H1 (cell line): ENCODE data around the gene ANKRD65. TPM values are rescaled to one million over a fixed set of nuclear protein-coding genes. Genes with fewer than 3 reads are reported as not detected.

ENCODE experiments used
- CTCF ChIA-PET: fragments of 300-600 bp; sonication (Branson Sonifier 250); formaldehyde crosslinking; loops from one replicate; lab custom pipeline; 2021; ENCODE audit not compliant: partially characterized antibody; lab: Charles Lee
- POLR2A ChIA-PET: fragments of 300-600 bp; sonication (Branson Sonifier 250); formaldehyde crosslinking; loops from one replicate; lab custom pipeline; 2021; ENCODE audit warnings: inconsistent platforms; ENCODE audit not compliant: partially characterized antibody; lab: Charles Lee
- DNase-seq, 2 experiments: peaks; one replicate each; pipeline versions ENCODE4 v3.0.0 to v3.0.0-alpha.2; 2010 to 2022; ENCODE audit warnings: low spot score in 2 of 2, low read depth in 1 of 2, mixed read lengths in 1 of 2
- FAIRE-seq: peaks from 2 replicates; lab custom pipeline; 2011; peaks lifted over from hg19 to GRCh38; lab: Jason Lieb, UNC
- H2AFZ ChIP-seq: 2 replicates; pipeline ENCODE4 v1.8.1; 2012; ENCODE audit warnings: low read length, inconsistent platforms
- H2AK5ac ChIP-seq: 2 replicates; pipeline ENCODE4 v1.6.1; 2013; ENCODE audit warnings: low read depth, low read length
- H2BK120ac ChIP-seq: replicated peaks from 2 replicates; pipeline ENCODE3; 2013; ENCODE audit warnings: low read depth, low read length, inconsistent platforms
- H2BK12ac ChIP-seq: 2 replicates; pipeline ENCODE4 v1.6.1; 2013; ENCODE audit warnings: low read depth, low read length
- H2BK15ac ChIP-seq: 2 replicates; pipeline ENCODE4 v1.6.1; 2013; ENCODE audit warnings: low read length
- H2BK20ac ChIP-seq: 2 replicates; pipeline ENCODE4 v1.6.1; 2013; ENCODE audit warnings: low read length
- H2BK5ac ChIP-seq: 2 replicates; pipeline ENCODE4 v1.6.1; 2013; ENCODE audit warnings: low read depth, low read length
- H3K14ac ChIP-seq: 2 replicates; pipeline ENCODE4 v1.6.1; 2013; ENCODE audit warnings: inconsistent platforms; ENCODE audit not compliant: insufficient read length
- H3K18ac ChIP-seq: 2 replicates; pipeline ENCODE4 v1.6.1; 2013; ENCODE audit warnings: low read length; ENCODE audit errors: extremely low read depth
- H3K23ac ChIP-seq: 2 replicates; pipeline ENCODE4 v1.6.1; 2013; ENCODE audit warnings: inconsistent platforms; ENCODE audit not compliant: insufficient read length
- H3K23me2 ChIP-seq: 2 replicates; pipeline ENCODE4 v1.6.1; 2013; ENCODE audit warnings: low read depth, low read length
- H3K27ac ChIP-seq: 2 replicates; pipeline ENCODE4 v1.6.1; 2011; ENCODE audit warnings: low read depth, low read length, inconsistent platforms
- H3K27me3 ChIP-seq, 4 experiments: replicated peaks in 1 of 4; 1 replicate in 1 of 4; 2 replicates in 3 of 4; pipeline versions ENCODE4 v1.6.1 to v1.8.1; 2011 to 2013; ENCODE audit warnings: low read length in 3 of 4, mild to moderate bottlenecking in 3 of 4, inconsistent platforms in 2 of 4, mixed read lengths in 2 of 4, moderate library complexity in 1 of 4; ENCODE audit not compliant: control insufficient read depth in 3 of 4, insufficient read depth in 3 of 4; ENCODE audit errors: extremely low read depth in 1 of 4
- H3K36me3 ChIP-seq, 4 experiments: 2 replicates each; pipeline versions ENCODE4 v1.6.1 to v1.8.1; 2011 to 2013; ENCODE audit warnings: mild to moderate bottlenecking in 4 of 4, low read length in 3 of 4, moderate library complexity in 2 of 4, control low read depth in 1 of 4, inconsistent platforms in 1 of 4; ENCODE audit not compliant: insufficient read depth in 4 of 4, control insufficient read depth in 2 of 4
- H3K4ac ChIP-seq: replicated peaks from 2 replicates; pipeline ENCODE3; 2013; ENCODE audit warnings: low read length, low read depth, mixed read lengths, inconsistent platforms; ENCODE audit not compliant: insufficient read length
- H3K4me1 ChIP-seq, 4 experiments: replicated peaks in 1 of 4; 1 replicate in 1 of 4; 2 replicates in 3 of 4; pipeline versions ENCODE4 v1.6.1 to v1.8.1; 2011 to 2013; ENCODE audit warnings: low read length in 3 of 4, inconsistent platforms in 2 of 4, mixed read lengths in 1 of 4; ENCODE audit not compliant: insufficient read depth in 4 of 4, control insufficient read depth in 3 of 4
- H3K4me2 ChIP-seq, 2 experiments: 2 replicates each; pipeline versions ENCODE4 v1.6.1 to v1.8.1; 2011 to 2013; ENCODE audit warnings: low read depth in 2 of 2, low read length in 2 of 2, control low read depth in 1 of 2, inconsistent platforms in 1 of 2, mild to moderate bottlenecking in 1 of 2; ENCODE audit not compliant: insufficient read depth in 1 of 2
- H3K4me3 ChIP-seq, 4 experiments: fragments of 200-600, 300-600 bp in 1 of 4; sonication (generic), shearing (Covaris generic), sonication (Bioruptor Twin) in 1 of 4; 2 replicates each; pipeline versions ENCODE4 v1.5.1 to v1.8.1; 2011 to 2016; ENCODE audit warnings: low read length in 4 of 4, low read depth in 3 of 4, control low read depth in 2 of 4, inconsistent platforms in 2 of 4, mild to moderate bottlenecking in 2 of 4, mixed read lengths in 1 of 4, moderate library complexity in 1 of 4; ENCODE audit not compliant: insufficient read depth in 2 of 4; ENCODE audit errors: extremely low read depth in 1 of 4
- H3K56ac ChIP-seq: replicated peaks from 2 replicates; pipeline ENCODE3; 2013; ENCODE audit warnings: low read depth, mild to moderate bottlenecking, mixed read lengths, low read length, inconsistent platforms; ENCODE audit not compliant: insufficient read length
- H3K79me1 ChIP-seq: 2 replicates; pipeline ENCODE4 v1.6.1; 2013; ENCODE audit warnings: low read depth, low read length, control low read depth
- H3K79me2 ChIP-seq, 2 experiments: 2 replicates each; pipeline versions ENCODE4 v1.6.1 to v1.8.1; 2012 to 2013; ENCODE audit warnings: low read length in 2 of 2, mild to moderate bottlenecking in 2 of 2, inconsistent platforms in 1 of 2; ENCODE audit not compliant: insufficient read depth in 2 of 2, control insufficient read depth in 1 of 2
- H3K9ac ChIP-seq, 4 experiments: replicated peaks in 1 of 4; 1 replicate in 1 of 4; 2 replicates in 3 of 4; pipeline versions ENCODE4 v1.6.1 to v1.8.1; 2011 to 2013; ENCODE audit warnings: low read depth in 3 of 4, low read length in 3 of 4, control low read depth in 2 of 4, mild to moderate bottlenecking in 2 of 4, moderate library complexity in 2 of 4, inconsistent platforms in 1 of 4; ENCODE audit errors: extremely low read depth in 1 of 4
- H3K9me3 ChIP-seq, 2 experiments: 2 replicates each; pipeline versions ENCODE4 v1.6.1 to v1.8.1; 2012 to 2013; ENCODE audit warnings: mild to moderate bottlenecking in 2 of 2, moderate library complexity in 2 of 2, control low read depth in 1 of 2, inconsistent platforms in 1 of 2, low read depth in 1 of 2, low read length in 1 of 2, mixed read lengths in 1 of 2; ENCODE audit not compliant: insufficient read depth in 2 of 2
- H4K20me1 ChIP-seq, 2 experiments: replicated peaks in 1 of 2; 2 replicates each; pipeline versions ENCODE3 to v1.8.1; 2011 to 2013; ENCODE audit warnings: inconsistent platforms in 2 of 2, low read length in 2 of 2, mild to moderate bottlenecking in 1 of 2; ENCODE audit not compliant: insufficient read depth in 2 of 2, control insufficient read depth in 1 of 2
- H4K5ac ChIP-seq: 2 replicates; pipeline ENCODE4 v1.6.1; 2013; ENCODE audit warnings: low read length, low read depth, mixed read lengths, inconsistent platforms; ENCODE audit not compliant: insufficient read length
- H4K8ac ChIP-seq: 2 replicates; pipeline ENCODE4 v1.8.0; 2013; ENCODE audit warnings: mild to moderate bottlenecking, moderate library complexity, low read length, inconsistent platforms; ENCODE audit not compliant: insufficient read depth; ENCODE audit errors: extremely low read depth
- H4K91ac ChIP-seq: replicated peaks from 2 replicates; pipeline ENCODE3; 2013; ENCODE audit warnings: low read length, mixed read lengths, inconsistent platforms; ENCODE audit not compliant: insufficient read length
- CEBPB ChIP-seq: IDR thresholded peaks from 2 replicates; pipeline ENCODE4 v1.6.1; 2012; ENCODE audit warnings: low read depth, low read length
- JUND ChIP-seq: IDR thresholded peaks from 2 replicates; pipeline ENCODE4 v1.6.1; 2011; ENCODE audit warnings: mild to moderate bottlenecking, improper control_type of control experiment, low read length
- PHF8 ChIP-seq: fragments of 200-600 bp; sonication (generic); conservative IDR thresholded peaks from 2 replicates; pipeline ENCODE4 v1.7.1; 2012; ENCODE audit warnings: low read depth, mild to moderate bottlenecking, inconsistent platforms, low read length, moderate library complexity
- POLR2AphosphoS5 ChIP-seq: IDR thresholded peaks from 2 replicates; pipeline ENCODE4 v1.6.1; 2011; ENCODE audit warnings: low read depth, low read length
- SAP30 ChIP-seq: fragments of 300-600 bp; sonication (generic); IDR thresholded peaks from 2 replicates; pipeline ENCODE4 v1.7.1; 2012; ENCODE audit warnings: low read length, moderate library complexity, mild to moderate bottlenecking, inconsistent platforms; ENCODE audit not compliant: insufficient read depth, insufficient replicate concordance
- SIN3A ChIP-seq, 2 experiments: IDR thresholded peaks in 1 of 2; conservative IDR thresholded peaks in 1 of 2; 2 replicates each; pipeline ENCODE4 v1.6.1; 2011 to 2012; ENCODE audit warnings: low read length in 2 of 2, improper control_type of control experiment in 1 of 2, low read depth in 1 of 2, mild to moderate bottlenecking in 1 of 2
- SIX5 ChIP-seq: IDR thresholded peaks from 2 replicates; pipeline ENCODE4 v1.6.1; 2011; ENCODE audit warnings: mild to moderate bottlenecking, low read depth, low read length
- TAF7 ChIP-seq: optimal IDR thresholded peaks from 2 replicates; pipeline ENCODE3; 2011; ENCODE audit warnings: low read depth, mild to moderate bottlenecking, inconsistent platforms, low read length, moderate library complexity, borderline replicate concordance
- WGBS, 2 experiments: shearing (Covaris generic) in 1 of 2; methylation state at CpG; one replicate each; pipeline versions ENCODE4 v1.1.6 to v1.1.7; 2013 to 2015; ENCODE audit warnings: low lambda C conversion rate in 2 of 2, mixed read lengths in 2 of 2, inconsistent platforms in 1 of 2, low coverage in 1 of 2, missing lambda C conversion rate in 1 of 2; ENCODE audit not compliant: insufficient replicate concordance in 2 of 2, insufficient coverage in 1 of 2, insufficient read length in 1 of 2; ENCODE audit errors: extremely low coverage in 1 of 2, missing lambda C conversion rate in 1 of 2; 5-methylcytosine and 5-hydroxymethylcytosine counted together
- long read RNA-seq, 2 experiments: library from RNA in 1 of 2; library from capped mRNA in 1 of 2; stranded (forward); transcript quantifications; one replicate each; pipeline ENCODE4 v2.0.0, GENCODE V29; 2021; ENCODE audit warnings: inconsistent platforms in 1 of 2
- polyA minus RNA-seq, 3 experiments: library from RNA; depleted of rRNA, polyadenylated mRNA; stranded (reverse); fragments of >200 nt; gene quantifications; 1 replicate in 2 of 3; 2 replicates in 1 of 3; pipeline ENCODE4 v1.2.3, GENCODE V29; 2011
- polyA plus RNA-seq, 7 experiments: library from polyadenylated mRNA; depleted of rRNA in 3 of 7; stranded (reverse) in 5 of 7; unstranded in 2 of 7; fragments of >200 nt in 5 of 7; fragments of 200-250 nt in 2 of 7; gene quantifications; 1 replicate in 5 of 7; 2 replicates in 1 of 7; 4 replicates in 1 of 7; pipeline versions ENCODE4 v1.2.1 to v1.2.3, GENCODE V29; 2011 to 2013; ENCODE audit warnings: missing spikeins in 2 of 7, mixed read lengths in 2 of 7
- total RNA-seq: library from RNA; stranded (reverse); fragmentation: NEBNext Ultra II Directional; extraction: Animal tissue kit (Norgen Biotek cat#: 25700); gene quantifications from 2 replicates; pipeline ENCODE4 v1.2.1, GENCODE V29; 2021

The ANKRD65 gene
- total RNA-seq (1.8 and 2.2 TPM in 2 replicates), polyA plus RNA-seq (2011; rRNA removed) (1.7 and 2.0 TPM in 2 replicates), polyA minus RNA-seq (2011; rRNA and poly(A)+ RNA removed) (0.73 and 0.80 TPM in 2 replicates)
- polyA plus RNA-seq (2011; cell fraction: cytosol; rRNA removed) = 3.2 TPM
- 6.6 TPM for polyA plus RNA-seq (2011; cell fraction: nucleus; rRNA removed)
- 2.6 to 3.5 TPM (median 3.3 TPM) in 4 replicates for polyA plus RNA-seq (2012, experiment 1 of 2)
- polyA plus RNA-seq (2012, experiment 2 of 2) = 3.2 TPM
- polyA plus RNA-seq (2013, experiment 1 of 2) = 1.2 TPM
- 1.3 TPM for polyA plus RNA-seq (2013, experiment 2 of 2)
- polyA minus RNA-seq (2011; cell fraction: cytosol; rRNA and poly(A)+ RNA removed) = 1.7 TPM
- 2.2 TPM for polyA minus RNA-seq (2011; cell fraction: nucleus; rRNA and poly(A)+ RNA removed)
- long read RNA-seq, experiment 1, partial matches to known transcripts = 1 of 1 reads
- long read RNA-seq, experiment 1, other reads (novel, unspliced or antisense) = 0 of 1 reads
- long read RNA-seq, experiment 2 = 0 reads

GRCh38 chr1:1421147-1421906 lies at the start of gene ANKRD65:
ANKRD65 (minus strand) TSS chr1:1421276; CDS start chr1:1421005, 271 bp downstream.
- 75% methylated on average over 12 of the region's 18 CpGs; no CpG with 5 or more reads in 1 of the 2 experiments for WGBS, 2 experiments
- H3K27ac ChIP-seq = peak within 1 kb of the TSS; percentile 2; the same call in 1 of the 2 replicates
- H4K5ac ChIP-seq = peak within 1 kb of the TSS; percentile 48
- TF ChIP-seq TAF7 = no peak
- TF ChIP-seq SAP30 = no peak
- no peak for TF ChIP-seq SIN3A (conservative IDR thresholded peaks at IDR 0.05 in 1 of 2, IDR thresholded peaks at IDR 0.05 in 1 of 2; ENCODE audit: low read depth in 1 of 2, low read length in 2 of 2)
- TF ChIP-seq PHF8 = no peak
- no peak for TF ChIP-seq JUND
- no peak for TF ChIP-seq POLR2AphosphoS5
- no peak for TF ChIP-seq CEBPB
- no peak for TF ChIP-seq SIX5

More at GRCh38 chr1:1421147-1421906, at the start of gene ANKRD65:
- Histone ChIP-seq H3K9ac (peak within 1 kb of the TSS in 2 of 4 experiments; percentile 1 to 85; a peak in 1 of 7 replicates), H4K91ac (peak within 1 kb of the TSS; percentile 18), H3K23ac (no peak within 1 kb of the TSS), H3K56ac (no peak within 1 kb of the TSS), H3K4me2 (peak within 1 kb of the TSS; percentile 44 to 58; a peak in 3 of 4 replicates), H2BK5ac (peak within 1 kb of the TSS; percentile 77), H3K14ac (no peak within 1 kb of the TSS), H3K79me1 (no peaks in the 10 kb centered on the region), H3K36me3 (no peaks in the 10 kb centered on the region), H2AK5ac (peak within 1 kb of the TSS; percentile 54; the same call in 1 of the 2 replicates), H2BK15ac (peak within 1 kb of the TSS; percentile 81; the same call in 1 of the 2 replicates), H3K4me3 (peak within 1 kb of the TSS in 1 of 4 experiments; percentile 7; a peak in 1 of 8 replicates), H3K27me3 (no peaks in the 10 kb centered on the region; a peak in 2 of 7 replicates), H3K23me2 (peaks cover 9% of the 10 kb centered on the region; the same call in 1 of the 2 replicates), H2BK20ac (peak within 1 kb of the TSS; percentile 24; the same call in 1 of the 2 replicates), H4K20me1 (no peaks in the 10 kb centered on the region), H3K9me3 (no peaks in the 10 kb centered on the region), H3K18ac (peak within 1 kb of the TSS; percentile 71), H3K79me2 (no peaks in the 10 kb centered on the region), H2BK12ac (peak within 1 kb of the TSS; percentile 87; the same call in 1 of the 2 replicates), H3K4ac (peak within 1 kb of the TSS; percentile 69), H2AFZ (no peak within 1 kb of the TSS), H3K4me1 (peaks cover 0 to 37% (median 31%) of the 10 kb centered on the region in 4 experiments; a peak in 6 of 7 replicates), H2BK120ac (peak within 1 kb of the TSS; percentile 64), H4K8ac (peak within 1 kb of the TSS; percentile 86)
- DNase-seq (peak in 1 of 2 experiments; percentile 44), FAIRE-seq (no peak)
- POLR2A ChIA-PET = interaction anchor here (0.6 to 22.9 kb wide), 9 partner anchors 7 to 76 kb away, joined by 3 to 515 read pairs (median 7); partner anchors contain the start of genes CCNL2, MRPL20 and VWA1
- CTCF ChIA-PET = interaction anchor here (0.9 to 1.6 kb wide), 5 partner anchors 8 to 83 kb away, joined by 3 to 4 read pairs (median 3); no protein-coding TSS in a partner anchor
